ENCODE data around the gene PCCB. TPM values are rescaled to one million over a fixed set of nuclear protein-coding genes. Genes with fewer than 3 reads are reported as not detected.
"Not testable (repeated sequence)": the region's sequence is repeated elsewhere in the genome, so short reads cannot be mapped to it uniquely, and the experiment has no call there.

The PCCB gene
- total RNA-seq, 1 experiment from 2014 or later, result 53.5 TPM

DNA sequence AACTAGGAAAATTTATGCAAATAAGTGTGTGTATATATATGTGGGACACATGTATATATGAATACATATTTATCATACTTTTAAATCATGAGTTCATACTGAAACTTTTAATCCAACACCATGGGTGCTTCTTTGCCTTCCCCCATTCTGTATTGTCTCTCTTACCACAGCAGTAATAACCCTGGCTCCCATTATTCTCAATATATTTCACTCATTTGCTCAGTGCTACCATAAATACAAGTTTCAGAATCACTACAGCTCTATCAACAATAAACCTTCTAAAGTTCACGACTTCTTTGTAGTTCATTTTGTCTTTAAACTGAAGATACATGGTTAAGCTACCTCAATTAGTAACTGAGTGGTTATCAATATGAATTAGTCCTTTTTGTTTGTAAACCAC is 82.2 kb downstream of the PCCB start:
- Histone ChIP-seq H3K79me2 (ENCODE audit: low read length) (no peaks in the 10 kb centered on the region), H3F3A (ENCODE audit: low read length, unreplicated experiment) (no peaks in the 10 kb centered on the region), H3K4me3 (ENCODE audit: low read length) (no peak overlapping the region), H3K4me1 (ENCODE audit: insufficient read depth, low read length) (no peaks in the 10 kb centered on the region), H3K27me3 (ENCODE audit: low read length) (no peaks in the 10 kb centered on the region), H2AFZ (ENCODE audit: low read length) (no peak overlapping the region), H3K9me2 (replicated peaks; ENCODE audit: low read length) (no peaks in the 10 kb centered on the region), H3K4me2 (ENCODE audit: low read length) (no peak overlapping the region), H4K20me1 (ENCODE audit: low read length) (no peaks in the 10 kb centered on the region), H3K36me3 (ENCODE audit: low read depth, low read length) (no peaks in the 10 kb centered on the region; the same call in 1 of the 2 replicates), H3K9ac (ENCODE audit: low read length) (no peak overlapping the region), H3K27ac (ENCODE audit: low read length) (no peak overlapping the region), H3K9me3 (ENCODE audit: low read length) (no peaks in the 10 kb centered on the region)
- no TSS peak for BruUV-seq (replicated peaks)
- no peak for DNase-seq
- TF ChIP-seq EZH2 (IDR thresholded peaks at IDR 0.05; ENCODE audit: low read length, unreplicated experiment), result no peak
- no peak for TF ChIP-seq EZH2phosphoT487 (IDR thresholded peaks at IDR 0.05; ENCODE audit: borderline replicate concordance, low read length)
- no peak for ATAC-seq
- ChIA-PET POLR2A (ENCODE audit: unreplicated experiment) (no interaction called here), CTCF (no interaction called here)
- intact Hi-C loops (cut with micrococcal nuclease), result no loop called here

DNA sequence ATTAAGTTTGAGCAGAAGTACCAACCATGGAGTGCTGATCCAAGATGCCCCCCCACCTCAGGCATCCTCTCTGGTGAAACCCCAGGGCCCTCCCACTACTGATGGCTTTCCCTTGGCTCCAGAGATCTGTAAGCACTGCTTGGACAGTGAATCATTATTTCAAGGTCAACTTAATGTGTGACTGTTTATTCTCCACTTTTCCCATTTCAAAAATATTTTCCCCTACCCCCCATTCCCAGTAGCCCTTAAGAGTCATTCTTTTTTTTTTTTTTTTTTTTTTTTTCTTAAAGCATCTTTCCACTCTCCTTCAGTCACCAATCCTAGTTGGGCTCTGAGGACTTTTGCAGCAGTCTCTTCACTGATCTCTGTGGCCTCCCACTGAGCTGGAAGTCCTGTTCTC is 82.6 kb downstream of the PCCB start:
- POLR2A ChIA-PET (ENCODE audit: unreplicated experiment), result no interaction called here
- H3K4me3 ChIP-seq (ENCODE audit: low read length), result no peak overlapping the region
- no peaks in the 10 kb centered on the region for H3K9me2 ChIP-seq (replicated peaks; ENCODE audit: low read length)
- H3K4me1 ChIP-seq (ENCODE audit: insufficient read depth, low read length), result no peaks in the 10 kb centered on the region
- H3F3A ChIP-seq (ENCODE audit: low read length, unreplicated experiment), result no peaks in the 10 kb centered on the region
- no peaks in the 10 kb centered on the region for H3K27me3 ChIP-seq (ENCODE audit: low read length)
- DNase-seq (no peak), ATAC-seq (no peak)
- no TSS peak for BruUV-seq (replicated peaks)
- H3K9me3 ChIP-seq (ENCODE audit: low read length), result no peaks in the 10 kb centered on the region
- H3K9ac ChIP-seq (ENCODE audit: low read length), result no peak overlapping the region
- CTCF ChIA-PET, result no interaction called here
- no peaks in the 10 kb centered on the region for H3K79me2 ChIP-seq (ENCODE audit: low read length)
- TF ChIP-seq EZH2 (IDR thresholded peaks at IDR 0.05; ENCODE audit: low read length, unreplicated experiment), result no peak
- no peak for TF ChIP-seq EZH2phosphoT487 (IDR thresholded peaks at IDR 0.05; ENCODE audit: borderline replicate concordance, low read length)
- TF ChIP-seq, protein P1, sequence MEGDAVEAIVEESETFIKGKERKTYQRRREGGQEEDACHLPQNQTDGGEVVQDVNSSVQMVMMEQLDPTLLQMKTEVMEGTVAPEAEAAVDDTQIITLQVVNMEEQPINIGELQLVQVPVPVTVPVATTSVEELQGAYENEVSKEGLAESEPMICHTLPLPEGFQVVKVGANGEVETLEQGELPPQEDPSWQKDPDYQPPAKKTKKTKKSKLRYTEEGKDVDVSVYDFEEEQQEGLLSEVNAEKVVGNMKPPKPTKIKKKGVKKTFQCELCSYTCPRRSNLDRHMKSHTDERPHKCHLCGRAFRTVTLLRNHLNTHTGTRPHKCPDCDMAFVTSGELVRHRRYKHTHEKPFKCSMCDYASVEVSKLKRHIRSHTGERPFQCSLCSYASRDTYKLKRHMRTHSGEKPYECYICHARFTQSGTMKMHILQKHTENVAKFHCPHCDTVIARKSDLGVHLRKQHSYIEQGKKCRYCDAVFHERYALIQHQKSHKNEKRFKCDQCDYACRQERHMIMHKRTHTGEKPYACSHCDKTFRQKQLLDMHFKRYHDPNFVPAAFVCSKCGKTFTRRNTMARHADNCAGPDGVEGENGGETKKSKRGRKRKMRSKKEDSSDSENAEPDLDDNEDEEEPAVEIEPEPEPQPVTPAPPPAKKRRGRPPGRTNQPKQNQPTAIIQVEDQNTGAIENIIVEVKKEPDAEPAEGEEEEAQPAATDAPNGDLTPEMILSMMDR (conservative IDR thresholded peaks at IDR 0.05; ENCODE audit: low read depth, low read length), result no peak
- no peaks in the 10 kb centered on the region; the same call in 1 of the 2 replicates for H3K36me3 ChIP-seq (ENCODE audit: low read depth, low read length)
- intact Hi-C loops (cut with micrococcal nuclease), result no loop called here
- no peaks in the 10 kb centered on the region for H4K20me1 ChIP-seq (ENCODE audit: low read length)
- no peak overlapping the region for H2AFZ ChIP-seq (ENCODE audit: low read length)
- no peak overlapping the region for H3K27ac ChIP-seq (ENCODE audit: low read length)
- no peak overlapping the region for H3K4me2 ChIP-seq (ENCODE audit: low read length)

DNA sequence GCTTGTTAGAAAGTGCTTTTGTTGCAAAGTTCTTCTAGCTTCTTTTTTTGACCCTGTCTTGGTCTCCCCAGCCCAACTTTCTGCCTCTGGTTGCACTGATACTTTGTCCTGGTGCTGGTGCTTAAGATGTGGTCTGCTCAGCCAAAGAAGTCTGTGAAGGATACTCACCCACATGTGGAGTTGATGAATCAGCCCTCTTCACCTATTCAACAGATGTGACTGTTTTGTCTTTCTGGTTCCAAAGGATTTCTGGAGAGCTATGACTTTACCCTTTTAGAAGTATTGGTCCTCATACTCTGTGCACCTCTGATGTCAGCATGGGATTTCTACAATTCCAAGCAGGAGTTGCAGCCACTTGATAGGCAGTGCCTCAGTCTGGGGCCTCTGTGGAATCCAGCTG is 84.1 kb downstream of the PCCB start:
- ChIA-PET POLR2A (ENCODE audit: unreplicated experiment) (no interaction called here), CTCF (no interaction called here)
- H3K79me2 ChIP-seq (ENCODE audit: low read length), result no peaks in the 10 kb centered on the region
- H3K4me2 ChIP-seq (ENCODE audit: low read length), result no peak overlapping the region
- no peak overlapping the region for H2AFZ ChIP-seq (ENCODE audit: low read length)
- no peak overlapping the region for H3K27ac ChIP-seq (ENCODE audit: low read length)
- TF ChIP-seq EZH2 (IDR thresholded peaks at IDR 0.05; ENCODE audit: low read length, unreplicated experiment) (no peak), EZH2phosphoT487 (IDR thresholded peaks at IDR 0.05; ENCODE audit: borderline replicate concordance, low read length) (no peak)
- TF ChIP-seq, protein P1 (conservative IDR thresholded peaks at IDR 0.05; ENCODE audit: low read depth, low read length), result no peak
- DNase-seq, result no peak
- BruUV-seq (replicated peaks), result no TSS peak
- H3K4me3 ChIP-seq (ENCODE audit: low read length), result no peak overlapping the region
- no peaks in the 10 kb centered on the region for H3K27me3 ChIP-seq (ENCODE audit: low read length)
- ATAC-seq, result no peak
- no peaks in the 10 kb centered on the region for H3F3A ChIP-seq (ENCODE audit: low read length, unreplicated experiment)
- no peaks in the 10 kb centered on the region for H4K20me1 ChIP-seq (ENCODE audit: low read length)
- intact Hi-C loops (cut with micrococcal nuclease), result no loop called here
- no peaks in the 10 kb centered on the region; the same call in 1 of the 2 replicates for H3K36me3 ChIP-seq (ENCODE audit: low read depth, low read length)
- H3K9ac ChIP-seq (ENCODE audit: low read length), result no peak overlapping the region
- no peaks in the 10 kb centered on the region for H3K9me3 ChIP-seq (ENCODE audit: low read length)
- no peaks in the 10 kb centered on the region for H3K9me2 ChIP-seq (replicated peaks; ENCODE audit: low read length)
- no peaks in the 10 kb centered on the region for H3K4me1 ChIP-seq (ENCODE audit: insufficient read depth, low read length)

DNA sequence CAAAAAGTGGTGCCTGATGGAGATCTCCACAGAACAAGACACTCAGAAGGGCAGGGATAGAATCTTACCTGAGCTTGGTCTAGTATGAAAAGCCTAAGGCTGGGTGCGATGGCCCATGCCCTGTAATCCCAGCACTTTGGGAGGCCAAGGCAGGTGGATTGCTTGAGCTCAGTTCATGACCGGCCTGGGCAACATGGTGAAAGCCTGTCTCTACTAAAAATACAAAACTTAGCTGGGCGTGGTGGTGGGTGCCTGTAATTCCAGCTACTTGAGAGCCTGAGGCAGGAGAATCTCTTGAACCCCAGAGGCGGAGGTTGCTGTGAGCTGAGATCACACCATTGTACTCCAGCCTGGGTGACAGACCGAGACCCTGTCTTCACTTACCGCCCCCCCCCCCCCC is 84.6 kb downstream of the PCCB start:
- H3F3A ChIP-seq (ENCODE audit: low read length, unreplicated experiment); H3K4me2 ChIP-seq (ENCODE audit: low read length); CTCF ChIA-PET; H3K9me2 ChIP-seq (replicated peaks; ENCODE audit: low read length); POLR2A ChIA-PET (ENCODE audit: unreplicated experiment); H3K9ac ChIP-seq (ENCODE audit: low read length); BruUV-seq (replicated peaks); H3K4me1 ChIP-seq (ENCODE audit: insufficient read depth, low read length); H3K9me3 ChIP-seq (ENCODE audit: low read length); H3K27me3 ChIP-seq (ENCODE audit: low read length); H2AFZ ChIP-seq (ENCODE audit: low read length); ATAC-seq; H3K4me3 ChIP-seq (ENCODE audit: low read length); DNase-seq; H3K36me3 ChIP-seq (ENCODE audit: low read depth, low read length); H3K79me2 ChIP-seq (ENCODE audit: low read length); H4K20me1 ChIP-seq (ENCODE audit: low read length); intact Hi-C loops (cut with micrococcal nuclease); H3K27ac ChIP-seq (ENCODE audit: low read length): not testable (repeated sequence)
